ENCODE data around the gene CHFR. TPM values are rescaled to one million over a fixed set of nuclear protein-coding genes. Genes with fewer than 3 reads are reported as not detected.
"Not testable (repeated sequence)": the region's sequence is repeated elsewhere in the genome, so short reads cannot be mapped to it uniquely, and the experiment has no call there.

The CHFR gene
- total RNA-seq, 2 experiments from 2014 or later: 38.2 to 55.9 TPM

DNA sequence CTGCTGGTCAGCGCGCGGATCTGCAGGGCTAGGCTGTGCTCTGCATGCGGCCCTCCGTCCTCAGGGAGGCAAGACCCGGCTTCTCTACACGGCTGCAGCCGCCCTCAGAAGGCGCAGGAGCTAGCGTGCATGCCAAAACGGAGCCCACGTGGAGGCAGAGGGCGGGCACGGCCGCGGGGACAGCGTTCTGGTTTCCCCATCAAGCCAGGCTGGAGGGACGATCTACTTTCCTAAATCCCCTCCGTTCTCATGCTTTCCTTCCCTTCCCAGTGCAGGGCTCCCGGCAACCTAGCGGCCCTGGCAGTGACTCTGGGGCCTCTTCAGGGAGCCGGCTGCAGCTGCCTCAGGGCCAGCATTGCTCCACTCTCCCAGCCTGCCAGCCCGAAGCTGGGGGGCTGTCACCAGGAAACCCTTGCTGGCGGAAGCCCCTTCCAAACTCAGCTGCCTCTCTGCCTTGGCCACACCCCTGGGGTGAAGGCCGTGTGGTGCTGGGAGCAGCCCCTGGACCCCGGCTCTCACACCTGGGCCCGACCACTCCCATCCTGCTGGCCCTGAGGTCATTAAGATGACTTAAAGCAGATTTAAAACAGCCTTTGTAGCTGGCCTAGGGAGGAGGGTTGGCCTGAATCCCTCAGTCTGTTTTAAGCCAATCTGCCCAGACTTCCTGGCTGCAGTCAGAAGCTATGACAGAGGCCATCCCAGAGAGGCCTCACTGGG is 49.6 kb downstream of the CHFR start:
- intact Hi-C loops (cut with micrococcal nuclease; ENCODE audit: unreplicated experiment): no loop called here
- peaks cover 33% of the 10 kb centered on the region for H3K36me3 ChIP-seq (ENCODE audit: insufficient read depth, low read length)
- POLR2A ChIA-PET: interaction anchor here (0.9 to 1.3 kb wide), 2 partner anchors 9 kb away, joined by 3 read pairs; no protein-coding TSS in a partner anchor
- peaks cover 10% of the 10 kb centered on the region for H3K4me1 ChIP-seq (ENCODE audit: insufficient read depth, low read length, poor library complexity, severe bottlenecking)
- DNase-seq (ENCODE audit: low spot score): no peak
- CTCF ChIA-PET (ENCODE audit: unreplicated experiment): no interaction called here
- H3K4me3 ChIP-seq (ENCODE audit: low read depth, low read length, poor library complexity, severe bottlenecking): no peak overlapping the region
- H3K27ac ChIP-seq (ENCODE audit: low read depth, low read length, poor library complexity, severe bottlenecking): peak overlapping the region; percentile 48
- no peak for TF ChIP-seq EZH2phosphoT487 (IDR thresholded peaks at IDR 0.05; ENCODE audit: borderline replicate concordance, low read depth, low read length)
- TF ChIP-seq, protein P1, sequence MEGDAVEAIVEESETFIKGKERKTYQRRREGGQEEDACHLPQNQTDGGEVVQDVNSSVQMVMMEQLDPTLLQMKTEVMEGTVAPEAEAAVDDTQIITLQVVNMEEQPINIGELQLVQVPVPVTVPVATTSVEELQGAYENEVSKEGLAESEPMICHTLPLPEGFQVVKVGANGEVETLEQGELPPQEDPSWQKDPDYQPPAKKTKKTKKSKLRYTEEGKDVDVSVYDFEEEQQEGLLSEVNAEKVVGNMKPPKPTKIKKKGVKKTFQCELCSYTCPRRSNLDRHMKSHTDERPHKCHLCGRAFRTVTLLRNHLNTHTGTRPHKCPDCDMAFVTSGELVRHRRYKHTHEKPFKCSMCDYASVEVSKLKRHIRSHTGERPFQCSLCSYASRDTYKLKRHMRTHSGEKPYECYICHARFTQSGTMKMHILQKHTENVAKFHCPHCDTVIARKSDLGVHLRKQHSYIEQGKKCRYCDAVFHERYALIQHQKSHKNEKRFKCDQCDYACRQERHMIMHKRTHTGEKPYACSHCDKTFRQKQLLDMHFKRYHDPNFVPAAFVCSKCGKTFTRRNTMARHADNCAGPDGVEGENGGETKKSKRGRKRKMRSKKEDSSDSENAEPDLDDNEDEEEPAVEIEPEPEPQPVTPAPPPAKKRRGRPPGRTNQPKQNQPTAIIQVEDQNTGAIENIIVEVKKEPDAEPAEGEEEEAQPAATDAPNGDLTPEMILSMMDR (conservative IDR thresholded peaks at IDR 0.05; ENCODE audit: low read length): no peak
- no TSS peak for BruUV-seq (replicated peaks)
- no peaks in the 10 kb centered on the region for H4K20me1 ChIP-seq (ENCODE audit: insufficient read depth, low read length)
- H3K9me2 ChIP-seq (ENCODE audit: insufficient read depth, low read length): no peaks in the 10 kb centered on the region
- no peaks in the 10 kb centered on the region for H3K9me3 ChIP-seq (ENCODE audit: low read length)
- no peak overlapping the region for H2AFZ ChIP-seq (ENCODE audit: low read length)
- no peaks in the 10 kb centered on the region for H3K79me2 ChIP-seq (ENCODE audit: insufficient read depth, low read depth, low read length)
- no peak overlapping the region for H3K4me2 ChIP-seq (ENCODE audit: low read length)

DNA sequence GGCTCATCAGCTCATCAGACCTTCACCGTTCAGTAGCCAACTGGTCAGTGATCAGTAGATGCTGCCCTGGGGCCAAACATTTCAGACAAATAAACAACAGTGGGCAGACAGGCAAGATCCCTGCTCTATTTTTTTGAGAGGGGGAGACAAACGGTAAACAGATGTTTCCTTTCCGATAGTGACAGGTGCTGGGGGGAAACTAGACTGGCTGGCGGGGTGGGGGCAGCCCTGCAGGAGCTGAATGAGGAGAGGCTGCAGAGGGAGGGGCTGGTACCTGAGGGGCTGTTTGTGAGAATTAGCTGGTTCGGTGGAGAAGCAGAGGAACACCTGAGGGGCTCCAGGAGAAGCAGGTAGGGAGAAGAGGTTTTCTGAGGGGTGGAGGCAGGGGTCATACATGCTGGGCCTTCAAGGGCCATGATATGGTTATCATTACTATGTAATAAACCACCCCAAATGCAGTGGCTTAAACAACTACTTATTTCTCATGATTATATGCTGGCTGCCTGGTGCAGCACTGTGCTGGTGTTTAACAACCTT is 50.5 kb downstream of the CHFR start:
- H3K9me3 ChIP-seq (ENCODE audit: low read length): no peaks in the 10 kb centered on the region
- POLR2A ChIA-PET: no interaction called here

DNA sequence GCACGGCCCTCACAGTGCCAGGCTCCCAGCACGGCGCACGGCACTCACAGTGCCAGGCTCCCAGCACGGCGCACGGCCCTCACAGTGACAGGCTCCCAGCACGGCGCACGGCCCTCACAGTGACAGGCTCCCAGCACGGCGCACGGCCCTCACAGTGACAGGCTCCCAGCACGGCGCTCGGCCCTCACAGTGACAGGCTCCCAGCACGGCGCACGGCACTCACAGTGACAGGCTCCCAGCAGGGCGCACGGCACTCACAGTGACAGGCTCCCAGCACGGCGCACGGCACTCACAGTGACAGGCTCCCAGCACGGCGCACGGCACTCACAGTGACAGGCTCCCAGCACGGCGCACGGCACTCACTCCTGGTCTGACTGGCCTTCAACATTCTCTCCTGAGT is 51.2 kb downstream of the CHFR start:
- not testable (repeated sequence) for H3K4me3 ChIP-seq (ENCODE audit: low read depth, low read length, poor library complexity, severe bottlenecking)

More for the DNA sequence above, 50.5 kb downstream of the CHFR start:
- peaks cover 10% of the 10 kb centered on the region for H3K4me1 ChIP-seq (ENCODE audit: insufficient read depth, low read length, poor library complexity, severe bottlenecking)
- no peak overlapping the region for H3K4me3 ChIP-seq (ENCODE audit: low read depth, low read length, poor library complexity, severe bottlenecking)
- no peak overlapping the region for H2AFZ ChIP-seq (ENCODE audit: low read length)
- H3K79me2 ChIP-seq (ENCODE audit: insufficient read depth, low read depth, low read length): no peaks in the 10 kb centered on the region
- H3K36me3 ChIP-seq (ENCODE audit: insufficient read depth, low read length): peaks cover 26% of the 10 kb centered on the region
- H3K9me2 ChIP-seq (ENCODE audit: insufficient read depth, low read length): no peaks in the 10 kb centered on the region
- no TSS peak for BruUV-seq (replicated peaks)
- intact Hi-C loops (cut with micrococcal nuclease; ENCODE audit: unreplicated experiment): no loop called here
- no peak overlapping the region for H3K4me2 ChIP-seq (ENCODE audit: low read length)
- H4K20me1 ChIP-seq (ENCODE audit: insufficient read depth, low read length): no peaks in the 10 kb centered on the region
- peak; percentile 18 for DNase-seq (ENCODE audit: low spot score)
- peak overlapping the region; percentile 48 for H3K27ac ChIP-seq (ENCODE audit: low read depth, low read length, poor library complexity, severe bottlenecking)
- CTCF ChIA-PET (ENCODE audit: unreplicated experiment): no interaction called here
- TF ChIP-seq, protein P1 (conservative IDR thresholded peaks at IDR 0.05; ENCODE audit: low read length): no peak
- no peak for TF ChIP-seq EZH2phosphoT487 (IDR thresholded peaks at IDR 0.05; ENCODE audit: borderline replicate concordance, low read depth, low read length)

More for the DNA sequence above, 51.2 kb downstream of the CHFR start:
- H2AFZ ChIP-seq (ENCODE audit: low read length); POLR2A ChIA-PET; H4K20me1 ChIP-seq (ENCODE audit: insufficient read depth, low read length); DNase-seq (ENCODE audit: low spot score); intact Hi-C loops (cut with micrococcal nuclease; ENCODE audit: unreplicated experiment); H3K79me2 ChIP-seq (ENCODE audit: insufficient read depth, low read depth, low read length); H3K9me2 ChIP-seq (ENCODE audit: insufficient read depth, low read length); CTCF ChIA-PET (ENCODE audit: unreplicated experiment); BruUV-seq (replicated peaks); H3K9me3 ChIP-seq (ENCODE audit: low read length); H3K4me2 ChIP-seq (ENCODE audit: low read length): not testable (repeated sequence)
- Histone ChIP-seq H3K36me3 (ENCODE audit: insufficient read depth, low read length) (peaks cover 22% of the 10 kb centered on the region), H3K27ac (ENCODE audit: low read depth, low read length, poor library complexity, severe bottlenecking) (peak overlapping the region; percentile 48), H3K4me1 (ENCODE audit: insufficient read depth, low read length, poor library complexity, severe bottlenecking) (peaks cover 10% of the 10 kb centered on the region)
